CD4-positive, alpha-beta memory T cell (primary cell): ENCODE results near the gene UNC13A. TPM values are rescaled to one million over a fixed set of nuclear protein-coding genes. Genes with fewer than 3 reads are reported as not detected.
A peak's percentile ranks its signal among the peaks of the same experiment; 100 is the strongest.

Source experiments
- CTCF ChIA-PET: fragments of 350-600 bp; sonication (Branson Sonifier 250); formaldehyde crosslinking; loops from one replicate; lab custom pipeline; 2021; ENCODE audit warnings: inconsistent platforms; ENCODE audit not compliant: partially characterized antibody; lab: Charles Lee
- POLR2A ChIA-PET: fragments of 350-600 bp; sonication (Branson Sonifier 250); formaldehyde crosslinking; loops from one replicate; lab custom pipeline; 2021; ENCODE audit not compliant: partially characterized antibody; lab: Charles Lee
- DNase-seq, 5 donors: peaks; one replicate each; pipeline versions ENCODE4 v3.0.0 to v3.0.0-alpha.2; 2020 to 2022; ENCODE audit warnings: mixed read lengths in 1 of 5
- H3K27ac ChIP-seq: one replicate; pipeline ENCODE4 v1.7.0; 2013; ENCODE audit warnings: low read depth, low read length
- H3K27me3 ChIP-seq: 2 replicates; pipeline ENCODE4 v1.7.0; 2013; ENCODE audit warnings: mild to moderate bottlenecking, low read length, moderate library complexity; ENCODE audit not compliant: insufficient read depth
- H3K36me3 ChIP-seq: 2 replicates; pipeline ENCODE4 v1.7.0; 2013; ENCODE audit warnings: mild to moderate bottlenecking, low read length, moderate library complexity; ENCODE audit not compliant: insufficient read depth
- H3K4me1 ChIP-seq: 2 replicates; pipeline ENCODE4 v1.7.0; 2013; ENCODE audit warnings: mild to moderate bottlenecking, low read length, moderate library complexity; ENCODE audit not compliant: insufficient read depth
- H3K4me3 ChIP-seq, 2 donors: one replicate each; pipeline ENCODE4 v1.7.0; 2013; ENCODE audit warnings: low read length in 2 of 2, mild to moderate bottlenecking in 1 of 2
- H3K9me3 ChIP-seq, 2 donors: one replicate each; pipeline ENCODE4 v1.7.0; 2013; ENCODE audit warnings: low read length in 2 of 2, control low read depth in 1 of 2; ENCODE audit not compliant: control insufficient read depth in 1 of 2
- H3K27ac Mint-ChIP-seq, 7 donors: one replicate each; pipeline ENCODE4 v1.8.0; 2020 to 2021; ENCODE audit warnings: mixed read lengths in 7 of 7, mild to moderate bottlenecking in 6 of 7, inconsistent platforms in 3 of 7, moderate library complexity in 3 of 7
- H3K27me3 Mint-ChIP-seq, 2 donors: one replicate each; pipeline ENCODE4 v1.8.0; 2020 to 2021; ENCODE audit warnings: mixed read lengths in 2 of 2
- H3K36me3 Mint-ChIP-seq, 2 donors: one replicate each; pipeline ENCODE4 v1.8.0; 2020 to 2021; ENCODE audit warnings: mixed read lengths in 2 of 2, inconsistent platforms in 1 of 2, mild to moderate bottlenecking in 1 of 2
- H3K4me1 Mint-ChIP-seq, 4 donors: one replicate each; pipeline ENCODE4 v1.8.0; 2020 to 2021; ENCODE audit warnings: mixed read lengths in 4 of 4, mild to moderate bottlenecking in 1 of 4
- H3K4me3 Mint-ChIP-seq, 8 donors: one replicate each; pipeline ENCODE4 v1.8.0; 2020 to 2021; ENCODE audit warnings: mixed read lengths in 8 of 8, mild to moderate bottlenecking in 7 of 8, moderate library complexity in 6 of 8, inconsistent platforms in 3 of 8
- H3K9me3 Mint-ChIP-seq, 8 donors: one replicate each; pipeline ENCODE4 v1.8.0; 2020 to 2021; ENCODE audit warnings: mixed read lengths in 8 of 8, mild to moderate bottlenecking in 5 of 8, inconsistent platforms in 3 of 8, moderate library complexity in 1 of 8
- intact Hi-C: fragments of 100-400 bp; cut with micrococcal nuclease; formaldehyde crosslinking; loops from one replicate; pipeline ENCODE4 v1.15.1; 2023
- polyA plus RNA-seq, 2 donors: library from polyadenylated mRNA; unstranded; fragments of 300-500 nt; fragmentation: Illumina TruSeq; gene quantifications; one replicate each; pipeline ENCODE4 v1.2.3, GENCODE V29; 2021
- total RNA-seq, 2 experiments: library from RNA; stranded (reverse); gene quantifications; one replicate each; pipeline ENCODE4 v1.2.3, GENCODE V29; 2021

The UNC13A gene
- total and polyA plus RNA-seq, 4 experiments from 2014 or later, result 0.06 to 0.09 TPM; not detected in 2

DNA sequence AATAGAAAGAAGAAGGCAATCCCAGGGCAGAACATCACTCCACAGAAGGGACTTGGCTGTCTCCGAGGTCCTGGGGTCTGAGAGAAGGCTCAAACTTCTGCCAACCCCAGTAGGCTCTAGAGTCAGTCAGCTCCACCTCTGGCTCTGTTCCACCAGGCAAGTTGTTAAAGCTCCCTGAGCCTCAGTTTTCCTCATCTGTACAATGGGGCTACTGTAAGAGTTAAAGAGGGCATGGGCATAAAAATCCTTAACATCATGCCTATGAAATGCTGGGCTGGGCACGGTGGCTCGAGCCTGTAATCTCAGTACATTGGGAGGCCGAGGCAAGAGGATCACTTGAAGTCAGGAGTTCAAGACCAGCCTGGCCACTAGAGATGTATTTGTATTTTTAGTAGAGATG, 5.1 kb downstream of the UNC13A start:
- intact Hi-C loops, result no loop called here
- no peaks in the 10 kb centered on the region for H3K36me3 Mint-ChIP-seq
- peaks cover 6 to 27% (median 19%) of the 10 kb centered on the region in 4 donors for H3K4me1 Mint-ChIP-seq
- H3K4me3 Mint-ChIP-seq, result no peak overlapping the region
- no peak overlapping the region for H3K27ac Mint-ChIP-seq
- Histone ChIP-seq H3K27ac (no peak overlapping the region), H3K4me1 (peaks cover 21% of the 10 kb centered on the region), H3K4me3 (no peak overlapping the region), H3K36me3 (no peaks in the 10 kb centered on the region), H3K9me3 (no peaks in the 10 kb centered on the region), H3K27me3 (peaks cover 20% of the 10 kb centered on the region)
- DNase-seq, result no peak
- ChIA-PET POLR2A (no interaction called here), CTCF (interaction anchor here (0.8 kb wide), 1 partner anchor 10 kb away, joined by 3 read pairs; no protein-coding TSS in a partner anchor)
- peaks cover 47 to 59% of the 10 kb centered on the region in 2 donors for H3K27me3 Mint-ChIP-seq
- H3K9me3 Mint-ChIP-seq, result peaks cover 0 to 6% (median 0%) of the 10 kb centered on the region in 8 donors

DNA sequence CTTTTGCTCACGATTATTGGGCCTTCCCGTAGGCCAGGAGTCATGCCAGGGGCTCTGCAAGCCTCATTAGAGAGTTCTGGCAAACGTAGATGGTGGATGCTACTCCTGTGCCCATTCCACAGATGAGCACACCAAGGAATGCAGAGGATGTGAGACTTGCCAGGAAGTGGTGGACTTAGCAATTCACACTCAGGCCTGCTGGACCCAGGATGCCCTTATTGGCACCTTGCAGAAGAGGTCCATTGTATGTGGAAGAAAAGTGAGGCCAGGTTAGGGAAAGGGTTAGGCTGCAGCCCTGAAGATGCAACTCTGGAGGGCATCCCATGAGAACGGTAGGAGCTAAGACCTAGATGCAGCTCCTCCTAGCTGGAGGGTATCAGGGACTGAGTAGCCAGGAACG, 5.9 kb downstream of the UNC13A start:
- H3K36me3 Mint-ChIP-seq, result no peaks in the 10 kb centered on the region
- CTCF ChIA-PET, result interaction anchor here (0.8 kb wide), 1 partner anchor 11 kb away, joined by 3 read pairs; no protein-coding TSS in a partner anchor
- intact Hi-C loops, result no loop called here
- H3K9me3 Mint-ChIP-seq, result peaks cover 0 to 2% (median 0%) of the 10 kb centered on the region in 8 donors
- no peaks in the 10 kb centered on the region for H3K36me3 ChIP-seq
- no peak overlapping the region for H3K27ac Mint-ChIP-seq
- peaks cover 13% of the 10 kb centered on the region for H3K4me1 ChIP-seq
- peaks cover 15% of the 10 kb centered on the region for H3K27me3 ChIP-seq
- H3K4me3 Mint-ChIP-seq, result no peak overlapping the region
- H3K9me3 ChIP-seq, result no peaks in the 10 kb centered on the region
- H3K27ac ChIP-seq, result no peak overlapping the region
- H3K27me3 Mint-ChIP-seq, result peaks cover 43 to 57% of the 10 kb centered on the region in 2 donors
- no peak for DNase-seq
- H3K4me3 ChIP-seq, result no peak overlapping the region
- POLR2A ChIA-PET, result no interaction called here
- peaks cover 3 to 21% (median 14%) of the 10 kb centered on the region in 4 donors for H3K4me1 Mint-ChIP-seq

DNA sequence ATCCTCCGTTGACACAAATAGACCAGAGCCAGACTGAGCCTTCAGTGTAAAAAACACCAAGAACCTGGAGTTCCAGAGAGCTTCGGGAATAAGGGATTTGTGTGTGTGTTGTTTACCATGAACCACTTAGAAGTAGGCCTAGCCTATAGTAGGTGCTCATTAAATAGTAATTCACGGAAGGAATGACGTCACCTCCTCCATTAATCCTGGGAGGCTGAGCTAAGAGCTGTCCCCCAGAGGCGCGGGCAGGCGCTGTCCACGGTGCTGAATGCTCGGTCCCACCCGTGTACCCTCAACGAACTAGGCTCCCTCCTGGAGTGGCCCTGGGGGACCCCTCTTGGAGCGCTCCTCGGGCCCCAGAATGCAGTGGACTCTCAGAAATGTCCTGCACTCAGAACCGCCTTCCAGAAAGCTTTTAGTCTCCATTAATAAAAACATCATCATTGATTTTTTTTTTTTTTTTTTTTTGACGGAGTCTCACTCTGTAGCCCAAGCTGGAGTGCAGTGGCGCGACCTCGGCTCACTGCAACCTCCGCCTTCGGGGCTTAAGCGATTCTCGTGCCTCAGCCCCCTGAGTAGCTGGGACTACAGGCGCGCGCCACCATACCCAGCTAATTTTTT, 6.5 kb downstream of the UNC13A start:
- H3K27me3 ChIP-seq, result peaks cover 11% of the 10 kb centered on the region
- no peak overlapping the region for H3K27ac ChIP-seq
- peaks cover 42 to 59% of the 10 kb centered on the region in 2 donors for H3K27me3 Mint-ChIP-seq
- H3K4me1 ChIP-seq, result peaks cover 9% of the 10 kb centered on the region
- no peak overlapping the region for H3K4me3 Mint-ChIP-seq
- ChIA-PET CTCF (no interaction called here), POLR2A (no interaction called here)
- H3K4me3 ChIP-seq, result no peak overlapping the region
- H3K9me3 Mint-ChIP-seq, result peaks cover 0 to 2% (median 0%) of the 10 kb centered on the region in 8 donors
- no peaks in the 10 kb centered on the region for H3K36me3 ChIP-seq
- peak in 1 of 5 donors; percentile 17 for DNase-seq
- H3K4me1 Mint-ChIP-seq, result peaks cover 3 to 16% (median 12%) of the 10 kb centered on the region in 4 donors
- no peaks in the 10 kb centered on the region for H3K9me3 ChIP-seq
- no peaks in the 10 kb centered on the region for H3K36me3 Mint-ChIP-seq
- no peak overlapping the region for H3K27ac Mint-ChIP-seq
- intact Hi-C loops, result no loop called here

DNA sequence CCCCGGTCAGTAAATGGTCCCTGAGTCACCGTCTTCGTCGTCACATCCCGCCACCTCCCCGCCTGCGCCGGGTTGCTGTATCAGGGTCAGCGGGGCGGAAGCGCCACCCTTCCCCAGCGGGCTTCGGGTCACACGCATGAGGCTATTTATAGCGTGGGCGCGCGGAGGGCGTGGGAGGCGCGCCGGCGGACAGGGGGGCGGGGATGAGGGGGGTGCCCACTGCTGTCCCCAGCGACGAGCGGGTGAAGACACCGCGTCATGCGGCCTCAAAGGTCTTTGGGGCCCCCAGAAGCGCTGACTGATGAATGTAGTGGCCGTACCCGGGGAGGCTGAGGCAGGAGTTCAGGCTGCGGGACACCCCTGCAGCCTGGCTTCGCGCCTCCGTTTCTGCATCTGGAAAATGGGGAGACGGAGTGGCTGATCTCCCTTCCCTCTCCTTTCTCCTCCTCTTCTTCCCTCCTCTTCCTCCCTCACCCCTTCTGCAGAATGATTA, 7.9 kb downstream of the UNC13A start:
- H3K36me3 ChIP-seq, result no peaks in the 10 kb centered on the region
- Mint-ChIP-seq H3K9me3 (peaks cover 0 to 2% (median 0%) of the 10 kb centered on the region in 8 donors), H3K36me3 (no peaks in the 10 kb centered on the region), H3K4me1 (peaks cover 3 to 12% (median 8%) of the 10 kb centered on the region in 4 donors), H3K27me3 (peaks cover 38 to 56% of the 10 kb centered on the region in 2 donors), H3K27ac (peak overlapping the region in 2 of 7 donors; percentile 31 to 59), H3K4me3 (peak overlapping the region in 4 of 8 donors; percentile 25 to 59 (median 52))
- H3K4me3 ChIP-seq, result no peak overlapping the region
- DNase-seq, result peak in 3 of 5 donors; percentile 17 to 47 (median 24)
- intact Hi-C loops, result no loop called here
- peaks cover 11% of the 10 kb centered on the region for H3K27me3 ChIP-seq
- H3K4me1 ChIP-seq, result peaks cover 5% of the 10 kb centered on the region
- H3K27ac ChIP-seq, result no peak overlapping the region
- no peaks in the 10 kb centered on the region for H3K9me3 ChIP-seq
- ChIA-PET CTCF (no interaction called here), POLR2A (no interaction called here)

DNA sequence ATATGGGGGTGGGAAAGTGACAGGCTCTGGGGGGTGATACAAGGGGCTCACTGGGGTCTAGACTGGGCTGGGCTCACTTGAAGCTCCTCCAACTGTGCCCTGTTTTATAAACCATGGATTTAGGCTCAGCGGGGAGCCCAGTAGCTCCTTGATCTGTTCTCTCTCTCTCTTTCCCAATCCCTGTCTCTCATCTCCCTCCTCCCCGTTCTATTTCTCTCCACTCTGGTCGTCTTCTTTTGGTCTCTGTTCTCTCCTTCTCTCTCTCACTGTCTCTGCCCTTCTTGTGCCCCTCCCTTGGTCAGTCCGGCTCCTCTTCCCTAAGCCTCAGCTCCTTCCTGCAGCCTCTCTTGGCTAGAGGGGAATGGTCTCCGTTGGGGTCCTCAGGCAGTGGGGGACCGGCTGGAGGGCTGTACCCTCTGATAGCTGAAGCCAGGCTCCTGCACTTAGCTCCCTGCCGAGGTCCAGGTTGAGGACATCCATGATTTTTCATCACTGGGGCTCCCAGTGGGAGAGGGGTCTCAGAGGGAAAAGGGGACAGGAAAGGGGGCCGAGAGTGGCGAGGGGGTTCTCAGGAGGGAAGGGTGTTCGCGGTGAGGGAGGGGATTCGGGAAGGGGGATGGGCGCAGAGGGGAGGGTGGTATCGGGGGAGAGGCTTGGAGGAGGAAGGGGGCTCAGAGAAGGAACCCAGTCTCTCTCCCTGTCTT, 8.5 kb downstream of the UNC13A start:
- H3K9me3 Mint-ChIP-seq, result peaks cover 0 to 2% (median 0%) of the 10 kb centered on the region in 8 donors
- intact Hi-C loops, result no loop called here
- CTCF ChIA-PET, result no interaction called here

DNA sequence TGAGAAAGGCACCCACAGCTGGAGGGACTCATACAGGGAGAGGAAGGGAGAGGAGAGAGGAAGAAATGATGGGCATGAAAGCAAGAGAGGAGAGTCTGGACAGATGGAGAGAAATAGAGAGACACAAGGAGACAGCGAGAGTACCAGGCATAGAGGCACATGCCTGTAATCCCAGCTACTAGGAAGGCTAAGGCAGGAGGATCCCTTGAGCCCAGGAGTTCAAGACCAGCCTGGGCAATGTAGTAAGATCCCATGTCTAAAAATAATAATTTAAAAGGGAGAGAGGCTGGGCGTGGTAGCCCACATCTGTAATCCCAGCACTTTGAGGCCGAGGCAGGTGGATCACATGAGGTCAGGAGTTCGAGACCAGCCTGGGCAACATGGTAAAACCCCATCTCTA, 9.3 kb downstream of the UNC13A start:
- no peaks in the 10 kb centered on the region for H3K36me3 Mint-ChIP-seq
- ChIA-PET POLR2A (interaction anchor here (0.6 kb wide), 1 partner anchor 418 kb away, joined by 3 read pairs; no protein-coding TSS in a partner anchor), CTCF (no interaction called here)
- intact Hi-C loops, result no loop called here
- Histone ChIP-seq H3K36me3 (no peaks in the 10 kb centered on the region), H3K4me3 (no peak overlapping the region), H3K27ac (no peak overlapping the region), H3K9me3 (no peaks in the 10 kb centered on the region), H3K4me1 (peaks cover 5% of the 10 kb centered on the region), H3K27me3 (peaks cover 11% of the 10 kb centered on the region)
- peaks cover 30 to 46% of the 10 kb centered on the region in 2 donors for H3K27me3 Mint-ChIP-seq
- peaks cover 3 to 12% (median 8%) of the 10 kb centered on the region in 4 donors for H3K4me1 Mint-ChIP-seq
- no peak overlapping the region for H3K4me3 Mint-ChIP-seq
- no peak for DNase-seq
- H3K9me3 Mint-ChIP-seq, result peaks cover 0 to 2% (median 0%) of the 10 kb centered on the region in 8 donors
- H3K27ac Mint-ChIP-seq, result no peak overlapping the region

More for the DNA sequence above, 8.5 kb downstream of the UNC13A start:
- H3K4me1 Mint-ChIP-seq, result peaks cover 3 to 12% (median 8%) of the 10 kb centered on the region in 4 donors
- peak overlapping the region in 1 of 8 donors; percentile 35 for H3K4me3 Mint-ChIP-seq
- H3K4me1 ChIP-seq, result peaks cover 5% of the 10 kb centered on the region
- POLR2A ChIA-PET, result no interaction called here
- H3K27ac ChIP-seq, result no peak overlapping the region
- H3K9me3 ChIP-seq, result no peaks in the 10 kb centered on the region
- H3K4me3 ChIP-seq, result no peak overlapping the region
- peaks cover 11% of the 10 kb centered on the region for H3K27me3 ChIP-seq
- H3K27ac Mint-ChIP-seq, result peak overlapping the region in 2 of 7 donors; percentile 31 to 59
- H3K36me3 Mint-ChIP-seq, result no peaks in the 10 kb centered on the region
- H3K36me3 ChIP-seq, result no peaks in the 10 kb centered on the region
- H3K27me3 Mint-ChIP-seq, result peaks cover 33 to 50% of the 10 kb centered on the region in 2 donors
- no peak for DNase-seq

DNA sequence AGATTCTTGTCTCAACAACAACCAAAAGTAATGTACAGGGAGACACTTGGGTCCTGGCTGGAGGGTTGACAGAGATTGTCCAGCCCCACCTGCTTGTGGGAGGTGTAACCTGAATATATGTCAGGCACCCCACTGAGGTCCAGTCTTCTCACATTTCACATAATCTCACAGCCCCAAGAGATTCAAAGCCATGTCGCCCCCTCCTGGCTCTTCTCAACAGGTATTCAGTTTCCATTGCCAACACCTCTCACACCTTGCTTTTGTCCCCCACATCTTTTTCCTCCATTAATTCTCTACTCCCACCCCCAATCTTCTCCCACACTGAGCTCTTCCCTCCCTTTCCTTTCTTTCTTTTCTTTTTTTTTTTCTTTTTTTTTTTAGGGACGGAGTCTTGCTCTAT, 11.2 kb downstream of the UNC13A start:
- Mint-ChIP-seq H3K27me3 (peaks cover 25 to 35% of the 10 kb centered on the region in 2 donors), H3K36me3 (no peaks in the 10 kb centered on the region), H3K9me3 (peaks cover 0 to 2% (median 0%) of the 10 kb centered on the region in 8 donors), H3K4me3 (no peak overlapping the region), H3K4me1 (peaks cover 3 to 12% (median 8%) of the 10 kb centered on the region in 4 donors), H3K27ac (no peak overlapping the region)
- intact Hi-C loops, result no loop called here
- Histone ChIP-seq H3K9me3 (no peaks in the 10 kb centered on the region), H3K4me1 (peaks cover 5% of the 10 kb centered on the region), H3K27me3 (peaks cover 11% of the 10 kb centered on the region), H3K36me3 (no peaks in the 10 kb centered on the region), H3K4me3 (no peak overlapping the region), H3K27ac (no peak overlapping the region)
- ChIA-PET CTCF (no interaction called here), POLR2A (no interaction called here)
- DNase-seq, result no peak
